Trophoblast cell (in vitro differentiated cells and primary cell): ENCODE results near the gene SIDT2.
A peak's percentile ranks its signal among the peaks of the same experiment; 100 is the strongest.

ENCODE experiments used
- DNase-seq, 2 donors: peaks; one replicate each; pipeline ENCODE4 v3.0.0-alpha.2; 2016
- H2AFZ ChIP-seq: 2 replicates; pipeline ENCODE4 v1.6.1; 2013; ENCODE audit warnings: low read length, moderate library complexity, mild to moderate bottlenecking; ENCODE audit not compliant: insufficient read depth, poor library complexity
- H2AK5ac ChIP-seq: 2 replicates; pipeline ENCODE4 v1.6.1; 2013; ENCODE audit warnings: mild to moderate bottlenecking, low read length
- H2BK120ac ChIP-seq: 2 replicates; pipeline ENCODE4 v1.6.1; 2013; ENCODE audit warnings: low read length, mild to moderate bottlenecking, moderate library complexity; ENCODE audit not compliant: insufficient read depth, poor library complexity
- H2BK12ac ChIP-seq: 2 replicates; pipeline ENCODE4 v1.6.1; 2013; ENCODE audit warnings: mild to moderate bottlenecking, low read length, moderate library complexity
- H2BK5ac ChIP-seq: 2 replicates; pipeline ENCODE4 v1.6.1; 2013; ENCODE audit warnings: low read length, low read depth, moderate library complexity, mild to moderate bottlenecking; ENCODE audit not compliant: poor library complexity
- H3K14ac ChIP-seq: 2 replicates; pipeline ENCODE4 v1.6.1; 2013; ENCODE audit warnings: mild to moderate bottlenecking, low read length
- H3K18ac ChIP-seq: 2 replicates; pipeline ENCODE4 v1.6.1; 2013; ENCODE audit warnings: mild to moderate bottlenecking, low read length
- H3K23ac ChIP-seq: 2 replicates; pipeline ENCODE4 v1.6.1; 2013; ENCODE audit warnings: low read length
- H3K27ac ChIP-seq: 2 replicates; pipeline ENCODE4 v1.5.1; 2013; ENCODE audit warnings: low read depth, mild to moderate bottlenecking, inconsistent platforms, low read length, moderate library complexity
- H3K27me3 ChIP-seq: 2 replicates; pipeline ENCODE4 v1.6.1; 2013; ENCODE audit warnings: inconsistent platforms, mild to moderate bottlenecking, low read length, moderate library complexity; ENCODE audit not compliant: insufficient read depth
- H3K36me3 ChIP-seq, 2 experiments: 1 replicate in 1 of 2; 2 replicates in 1 of 2; pipeline ENCODE4 v1.6.1; 2013; ENCODE audit warnings: low read length in 2 of 2, mild to moderate bottlenecking in 2 of 2, moderate library complexity in 1 of 2; ENCODE audit not compliant: insufficient read depth in 2 of 2, control insufficient read depth in 1 of 2
- H3K4ac ChIP-seq: 2 replicates; pipeline ENCODE4 v1.6.1; 2013; ENCODE audit warnings: low read depth, mild to moderate bottlenecking, low read length, moderate library complexity
- H3K4me1 ChIP-seq, 2 experiments: 1 replicate in 1 of 2; 2 replicates in 1 of 2; pipeline ENCODE4 v1.6.1; 2013; ENCODE audit warnings: low read length in 2 of 2, mild to moderate bottlenecking in 2 of 2, moderate library complexity in 1 of 2; ENCODE audit not compliant: insufficient read depth in 2 of 2, control insufficient read depth in 1 of 2
- H3K4me2 ChIP-seq: 2 replicates; pipeline ENCODE4 v1.6.1; 2013; ENCODE audit warnings: inconsistent platforms, mild to moderate bottlenecking, low read length, moderate library complexity
- H3K4me3 ChIP-seq: 2 replicates; pipeline ENCODE4 v1.5.1; 2013; ENCODE audit warnings: mild to moderate bottlenecking, low read depth, low read length, inconsistent platforms
- H3K79me1 ChIP-seq: one replicate; pipeline ENCODE4 v1.6.1; 2013; ENCODE audit warnings: low read length
- H3K79me2 ChIP-seq: 2 replicates; pipeline ENCODE4 v1.6.1; 2013; ENCODE audit warnings: low read length, mild to moderate bottlenecking; ENCODE audit not compliant: control insufficient read depth, insufficient read depth, poor library complexity
- H3K9ac ChIP-seq: 2 replicates; pipeline ENCODE4 v1.6.1; 2013; ENCODE audit warnings: mild to moderate bottlenecking, low read length
- H3K9me3 ChIP-seq: 2 replicates; pipeline ENCODE4 v1.6.1; 2013; ENCODE audit warnings: low read depth, mild to moderate bottlenecking, control low read depth, inconsistent platforms, low read length; ENCODE audit not compliant: insufficient read depth
- H4K12ac ChIP-seq: 2 replicates; pipeline ENCODE4 v1.6.1; 2013; ENCODE audit warnings: low read depth, mild to moderate bottlenecking, low read length, moderate library complexity
- H4K8ac ChIP-seq: 2 replicates; pipeline ENCODE4 v1.6.1; 2013; ENCODE audit warnings: low read depth, mild to moderate bottlenecking, low read length, moderate library complexity
- H4K91ac ChIP-seq: one replicate; pipeline ENCODE4 v1.6.1; 2013; ENCODE audit warnings: low read depth, mild to moderate bottlenecking, low read length, moderate library complexity
- WGBS: extraction: QIAGEN DNeasy Blood & Tissue Kit; methylation state at CpG from one replicate; pipeline ENCODE4 v1.1.7; 2013; ENCODE audit warnings: missing lambda C conversion rate; ENCODE audit not compliant: insufficient read length, insufficient coverage; ENCODE audit errors: extremely low coverage; 5-methylcytosine and 5-hydroxymethylcytosine counted together

The SIDT2 gene

GRCh38 chr11:117187428-117187798, 8.9 kb downstream of the SIDT2 start:
- H3K27me3 ChIP-seq = no peaks in the 10 kb centered on the region

GRCh38 chr11:117187799-117188481, 9.4 kb downstream of the SIDT2 start:
- Histone ChIP-seq H3K4me1 (peaks cover 0 to 2% of the 10 kb centered on the region in 2 experiments), H4K8ac (no peak overlapping the region), H3K9me3 (no peaks in the 10 kb centered on the region), H2AFZ (no peak overlapping the region), H3K23ac (no peak overlapping the region), H3K79me1 (no peaks in the 10 kb centered on the region), H3K36me3 (peaks cover 51 to 59% of the 10 kb centered on the region in 2 experiments), H3K14ac (no peak overlapping the region), H3K79me2 (no peaks in the 10 kb centered on the region), H3K4me3 (no peak overlapping the region), H3K18ac (no peak overlapping the region), H4K91ac (no peak overlapping the region), H2AK5ac (no peak overlapping the region), H2BK5ac (no peak overlapping the region), H3K9ac (no peak overlapping the region), H2BK120ac (no peak overlapping the region), H3K27ac (no peak overlapping the region), H4K12ac (no peak overlapping the region), H3K4ac (no peak overlapping the region), H3K27me3 (no peaks in the 10 kb centered on the region), H2BK12ac (no peak overlapping the region), H3K4me2 (no peak overlapping the region)
- DNase-seq = no peak
- no CpG with 5 or more reads among the region's 16 CpGs for WGBS

More at GRCh38 chr11:117187428-117187798, 8.9 kb downstream of the SIDT2 start:
- DNase-seq = no peak
- no peak overlapping the region for H3K14ac ChIP-seq
- H3K4me3 ChIP-seq = no peak overlapping the region
- H3K36me3 ChIP-seq = peaks cover 49 to 57% of the 10 kb centered on the region in 2 experiments
- H3K4ac ChIP-seq = no peak overlapping the region
- no peak overlapping the region for H2BK120ac ChIP-seq
- no peak overlapping the region for H3K18ac ChIP-seq
- no peak overlapping the region for H3K27ac ChIP-seq
- peaks cover 0 to 2% of the 10 kb centered on the region in 2 experiments for H3K4me1 ChIP-seq
- no peak overlapping the region for H3K4me2 ChIP-seq
- no CpG with 5 or more reads among the region's 13 CpGs for WGBS
- no peak overlapping the region for H4K91ac ChIP-seq
- H3K9me3 ChIP-seq = no peaks in the 10 kb centered on the region
- no peaks in the 10 kb centered on the region for H3K79me1 ChIP-seq
- no peak overlapping the region for H3K9ac ChIP-seq
- H3K79me2 ChIP-seq = no peaks in the 10 kb centered on the region
- no peak overlapping the region for H2AK5ac ChIP-seq
- H2BK5ac ChIP-seq = no peak overlapping the region
- H3K23ac ChIP-seq = no peak overlapping the region
- no peak overlapping the region for H2AFZ ChIP-seq
- H4K8ac ChIP-seq = no peak overlapping the region
- H2BK12ac ChIP-seq = no peak overlapping the region
- no peak overlapping the region for H4K12ac ChIP-seq

GRCh38 chr11:117188620-117189081, 10.1 kb downstream of the SIDT2 start:
- H3K79me1 ChIP-seq = no peaks in the 10 kb centered on the region
- no CpG with 5 or more reads among the region's 20 CpGs for WGBS
- no peak overlapping the region for H4K12ac ChIP-seq
- no peak overlapping the region for H3K9ac ChIP-seq
- peaks cover 56 to 64% of the 10 kb centered on the region in 2 experiments for H3K36me3 ChIP-seq
- DNase-seq = no peak
- no peak overlapping the region for H3K4me2 ChIP-seq
- H2BK12ac ChIP-seq = no peak overlapping the region
- no peaks in the 10 kb centered on the region for H3K79me2 ChIP-seq
- no peaks in the 10 kb centered on the region for H3K27me3 ChIP-seq
- H2AK5ac ChIP-seq = no peak overlapping the region
- H4K8ac ChIP-seq = no peak overlapping the region
- no peak overlapping the region for H3K23ac ChIP-seq
- H4K91ac ChIP-seq = no peak overlapping the region
- H3K4ac ChIP-seq = no peak overlapping the region
- H3K9me3 ChIP-seq = no peaks in the 10 kb centered on the region
- no peak overlapping the region for H3K14ac ChIP-seq
- H3K4me3 ChIP-seq = no peak overlapping the region
- peaks cover 0 to 1% of the 10 kb centered on the region in 2 experiments for H3K4me1 ChIP-seq
- H3K27ac ChIP-seq = no peak overlapping the region
- no peak overlapping the region for H2AFZ ChIP-seq
- no peak overlapping the region for H3K18ac ChIP-seq
- no peak overlapping the region for H2BK5ac ChIP-seq
- H2BK120ac ChIP-seq = no peak overlapping the region

- no peak overlapping the region for H4K8ac ChIP-seq
- no peak overlapping the region for H3K4me2 ChIP-seq
- no peak overlapping the region for H2BK12ac ChIP-seq
- H3K36me3 ChIP-seq = peaks cover 56 to 59% of the 10 kb centered on the region in 2 experiments
- WGBS = no CpG with 5 or more reads among the region's 22 CpGs
- H4K91ac ChIP-seq = no peak overlapping the region
- H3K18ac ChIP-seq = no peak overlapping the region
- no peaks in the 10 kb centered on the region for H3K27me3 ChIP-seq
- DNase-seq = peak in 1 of 2 donors; percentile 30
- no peak overlapping the region for H3K4me3 ChIP-seq
- no peaks in the 10 kb centered on the region for H3K9me3 ChIP-seq
- H2AK5ac ChIP-seq = no peak overlapping the region
- H2AFZ ChIP-seq = no peak overlapping the region
- H2BK120ac ChIP-seq = no peak overlapping the region
- no peaks in the 10 kb centered on the region for H3K4me1 ChIP-seq
- no peak overlapping the region for H3K27ac ChIP-seq
- no peak overlapping the region for H3K4ac ChIP-seq
- H4K12ac ChIP-seq = no peak overlapping the region
- no peak overlapping the region for H3K14ac ChIP-seq
- H3K23ac ChIP-seq = no peak overlapping the region
- no peaks in the 10 kb centered on the region for H3K79me2 ChIP-seq
- no peak overlapping the region for H3K9ac ChIP-seq
- H2BK5ac ChIP-seq = no peak overlapping the region
- no peaks in the 10 kb centered on the region for H3K79me1 ChIP-seq
Measured at GRCh38 chr11:117189191-117189940, 10.8 kb downstream of the SIDT2 start.
